ENCODE results near the gene ST3GAL3. TPM values are rescaled to one million over a fixed set of nuclear protein-coding genes. Genes with fewer than 3 reads are reported as not detected.

ST3GAL3 gene
- total and polyA plus RNA-seq, 2 experiments from 2014 or later: 4.5 to 7.0 TPM

DNA sequence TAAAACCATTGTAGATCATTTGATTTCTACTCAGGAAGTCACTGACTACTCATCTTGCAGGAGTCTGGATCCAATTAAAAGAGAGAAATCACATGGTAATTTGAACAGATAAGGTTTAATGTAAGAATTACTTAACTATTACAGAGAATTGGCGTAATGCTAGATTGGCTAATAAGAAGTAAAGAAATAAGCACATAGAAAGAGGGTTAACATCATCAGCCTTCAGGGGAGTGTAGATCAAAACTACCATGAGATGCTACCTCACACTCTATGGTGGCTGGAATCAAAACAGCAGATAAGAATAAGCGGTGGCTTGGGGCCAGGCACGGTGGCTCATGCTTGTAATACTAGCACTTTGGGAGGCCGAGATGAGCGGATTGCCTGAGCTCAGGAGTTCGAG, 11.7 kb downstream of the ST3GAL3 start:
- no peak overlapping the region for H3K27ac Mint-ChIP-seq
- no peaks in the 10 kb centered on the region for H3K9me3 Mint-ChIP-seq
- Histone ChIP-seq H3K4me3 (no peak overlapping the region), H4K20me1 (replicated peaks; ENCODE audit: insufficient read depth) (no peaks in the 10 kb centered on the region; the same call in none of the 2 replicates), H2AFZ (no peak overlapping the region), H3K27me3 (ENCODE audit: insufficient read depth) (no peaks in the 10 kb centered on the region), H3K4me1 (ENCODE audit: insufficient read depth) (no peaks in the 10 kb centered on the region), H3K4me2 (no peak overlapping the region), H3F3A (replicated peaks; ENCODE audit: low read depth) (no peaks in the 10 kb centered on the region), H3K9me2 (ENCODE audit: insufficient read depth) (peaks cover 4% of the 10 kb centered on the region; the same call in 1 of the 2 replicates), H3K27ac (ENCODE audit: low read depth) (no peak overlapping the region), H3K79me2 (replicated peaks; ENCODE audit: insufficient read depth) (0 out of 2 replicates have a peak, but pooled peaks cover 2% of the 10 kb centered on the region), H3K36me3 (ENCODE audit: insufficient read depth) (no peaks in the 10 kb centered on the region)
- H3K4me3 Mint-ChIP-seq: no peak overlapping the region
- H3K4me1 Mint-ChIP-seq: peaks cover 7% of the 10 kb centered on the region
- DNase-seq (ENCODE audit: low spot score) (no peak), ATAC-seq (no peak)
- H3K27me3 Mint-ChIP-seq (ENCODE audit: insufficient read depth, low read depth, poor library complexity): peaks cover 2% of the 10 kb centered on the region
- TF ChIP-seq ZNF331 (CRISPR knock-in tag; IDR thresholded peaks at IDR 0.05; ENCODE audit: low read depth) (no peak), POLR2AphosphoS5 (IDR thresholded peaks at IDR 0.05; ENCODE audit: low read depth) (no peak), CREB1 (CRISPR knock-in tag; IDR thresholded peaks at IDR 0.05; ENCODE audit: low read depth) (no peak), JUNB (IDR thresholded peaks at IDR 0.05; ENCODE audit: unreplicated experiment) (no peak), ZNF114 (CRISPR knock-in tag; IDR thresholded peaks at IDR 0.05) (no peak), EZH2 (IDR thresholded peaks at IDR 0.05; ENCODE audit: low read depth, unreplicated experiment) (no peak), STAT1 (IDR thresholded peaks at IDR 0.05; ENCODE audit: unreplicated experiment) (no peak), NANOG (IDR thresholded peaks at IDR 0.05; ENCODE audit: borderline replicate concordance) (no peak), EZH2phosphoT487 (IDR thresholded peaks at IDR 0.05; ENCODE audit: unreplicated experiment) (no peak)
- TF ChIP-seq, protein P1, sequence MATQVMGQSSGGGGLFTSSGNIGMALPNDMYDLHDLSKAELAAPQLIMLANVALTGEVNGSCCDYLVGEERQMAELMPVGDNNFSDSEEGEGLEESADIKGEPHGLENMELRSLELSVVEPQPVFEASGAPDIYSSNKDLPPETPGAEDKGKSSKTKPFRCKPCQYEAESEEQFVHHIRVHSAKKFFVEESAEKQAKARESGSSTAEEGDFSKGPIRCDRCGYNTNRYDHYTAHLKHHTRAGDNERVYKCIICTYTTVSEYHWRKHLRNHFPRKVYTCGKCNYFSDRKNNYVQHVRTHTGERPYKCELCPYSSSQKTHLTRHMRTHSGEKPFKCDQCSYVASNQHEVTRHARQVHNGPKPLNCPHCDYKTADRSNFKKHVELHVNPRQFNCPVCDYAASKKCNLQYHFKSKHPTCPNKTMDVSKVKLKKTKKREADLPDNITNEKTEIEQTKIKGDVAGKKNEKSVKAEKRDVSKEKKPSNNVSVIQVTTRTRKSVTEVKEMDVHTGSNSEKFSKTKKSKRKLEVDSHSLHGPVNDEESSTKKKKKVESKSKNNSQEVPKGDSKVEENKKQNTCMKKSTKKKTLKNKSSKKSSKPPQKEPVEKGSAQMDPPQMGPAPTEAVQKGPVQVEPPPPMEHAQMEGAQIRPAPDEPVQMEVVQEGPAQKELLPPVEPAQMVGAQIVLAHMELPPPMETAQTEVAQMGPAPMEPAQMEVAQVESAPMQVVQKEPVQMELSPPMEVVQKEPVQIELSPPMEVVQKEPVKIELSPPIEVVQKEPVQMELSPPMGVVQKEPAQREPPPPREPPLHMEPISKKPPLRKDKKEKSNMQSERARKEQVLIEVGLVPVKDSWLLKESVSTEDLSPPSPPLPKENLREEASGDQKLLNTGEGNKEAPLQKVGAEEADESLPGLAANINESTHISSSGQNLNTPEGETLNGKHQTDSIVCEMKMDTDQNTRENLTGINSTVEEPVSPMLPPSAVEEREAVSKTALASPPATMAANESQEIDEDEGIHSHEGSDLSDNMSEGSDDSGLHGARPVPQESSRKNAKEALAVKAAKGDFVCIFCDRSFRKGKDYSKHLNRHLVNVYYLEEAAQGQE (IDR thresholded peaks at IDR 0.05; ENCODE audit: unreplicated experiment): no peak
- TF ChIP-seq, protein P2, sequence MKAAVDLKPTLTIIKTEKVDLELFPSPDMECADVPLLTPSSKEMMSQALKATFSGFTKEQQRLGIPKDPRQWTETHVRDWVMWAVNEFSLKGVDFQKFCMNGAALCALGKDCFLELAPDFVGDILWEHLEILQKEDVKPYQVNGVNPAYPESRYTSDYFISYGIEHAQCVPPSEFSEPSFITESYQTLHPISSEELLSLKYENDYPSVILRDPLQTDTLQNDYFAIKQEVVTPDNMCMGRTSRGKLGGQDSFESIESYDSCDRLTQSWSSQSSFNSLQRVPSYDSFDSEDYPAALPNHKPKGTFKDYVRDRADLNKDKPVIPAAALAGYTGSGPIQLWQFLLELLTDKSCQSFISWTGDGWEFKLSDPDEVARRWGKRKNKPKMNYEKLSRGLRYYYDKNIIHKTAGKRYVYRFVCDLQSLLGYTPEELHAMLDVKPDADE (IDR thresholded peaks at IDR 0.05): no peak
- TF ChIP-seq, protein P3, sequence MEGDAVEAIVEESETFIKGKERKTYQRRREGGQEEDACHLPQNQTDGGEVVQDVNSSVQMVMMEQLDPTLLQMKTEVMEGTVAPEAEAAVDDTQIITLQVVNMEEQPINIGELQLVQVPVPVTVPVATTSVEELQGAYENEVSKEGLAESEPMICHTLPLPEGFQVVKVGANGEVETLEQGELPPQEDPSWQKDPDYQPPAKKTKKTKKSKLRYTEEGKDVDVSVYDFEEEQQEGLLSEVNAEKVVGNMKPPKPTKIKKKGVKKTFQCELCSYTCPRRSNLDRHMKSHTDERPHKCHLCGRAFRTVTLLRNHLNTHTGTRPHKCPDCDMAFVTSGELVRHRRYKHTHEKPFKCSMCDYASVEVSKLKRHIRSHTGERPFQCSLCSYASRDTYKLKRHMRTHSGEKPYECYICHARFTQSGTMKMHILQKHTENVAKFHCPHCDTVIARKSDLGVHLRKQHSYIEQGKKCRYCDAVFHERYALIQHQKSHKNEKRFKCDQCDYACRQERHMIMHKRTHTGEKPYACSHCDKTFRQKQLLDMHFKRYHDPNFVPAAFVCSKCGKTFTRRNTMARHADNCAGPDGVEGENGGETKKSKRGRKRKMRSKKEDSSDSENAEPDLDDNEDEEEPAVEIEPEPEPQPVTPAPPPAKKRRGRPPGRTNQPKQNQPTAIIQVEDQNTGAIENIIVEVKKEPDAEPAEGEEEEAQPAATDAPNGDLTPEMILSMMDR (conservative IDR thresholded peaks at IDR 0.05; ENCODE audit: low read depth in 2 of 2): no peak
- TF ChIP-seq, protein P4, sequence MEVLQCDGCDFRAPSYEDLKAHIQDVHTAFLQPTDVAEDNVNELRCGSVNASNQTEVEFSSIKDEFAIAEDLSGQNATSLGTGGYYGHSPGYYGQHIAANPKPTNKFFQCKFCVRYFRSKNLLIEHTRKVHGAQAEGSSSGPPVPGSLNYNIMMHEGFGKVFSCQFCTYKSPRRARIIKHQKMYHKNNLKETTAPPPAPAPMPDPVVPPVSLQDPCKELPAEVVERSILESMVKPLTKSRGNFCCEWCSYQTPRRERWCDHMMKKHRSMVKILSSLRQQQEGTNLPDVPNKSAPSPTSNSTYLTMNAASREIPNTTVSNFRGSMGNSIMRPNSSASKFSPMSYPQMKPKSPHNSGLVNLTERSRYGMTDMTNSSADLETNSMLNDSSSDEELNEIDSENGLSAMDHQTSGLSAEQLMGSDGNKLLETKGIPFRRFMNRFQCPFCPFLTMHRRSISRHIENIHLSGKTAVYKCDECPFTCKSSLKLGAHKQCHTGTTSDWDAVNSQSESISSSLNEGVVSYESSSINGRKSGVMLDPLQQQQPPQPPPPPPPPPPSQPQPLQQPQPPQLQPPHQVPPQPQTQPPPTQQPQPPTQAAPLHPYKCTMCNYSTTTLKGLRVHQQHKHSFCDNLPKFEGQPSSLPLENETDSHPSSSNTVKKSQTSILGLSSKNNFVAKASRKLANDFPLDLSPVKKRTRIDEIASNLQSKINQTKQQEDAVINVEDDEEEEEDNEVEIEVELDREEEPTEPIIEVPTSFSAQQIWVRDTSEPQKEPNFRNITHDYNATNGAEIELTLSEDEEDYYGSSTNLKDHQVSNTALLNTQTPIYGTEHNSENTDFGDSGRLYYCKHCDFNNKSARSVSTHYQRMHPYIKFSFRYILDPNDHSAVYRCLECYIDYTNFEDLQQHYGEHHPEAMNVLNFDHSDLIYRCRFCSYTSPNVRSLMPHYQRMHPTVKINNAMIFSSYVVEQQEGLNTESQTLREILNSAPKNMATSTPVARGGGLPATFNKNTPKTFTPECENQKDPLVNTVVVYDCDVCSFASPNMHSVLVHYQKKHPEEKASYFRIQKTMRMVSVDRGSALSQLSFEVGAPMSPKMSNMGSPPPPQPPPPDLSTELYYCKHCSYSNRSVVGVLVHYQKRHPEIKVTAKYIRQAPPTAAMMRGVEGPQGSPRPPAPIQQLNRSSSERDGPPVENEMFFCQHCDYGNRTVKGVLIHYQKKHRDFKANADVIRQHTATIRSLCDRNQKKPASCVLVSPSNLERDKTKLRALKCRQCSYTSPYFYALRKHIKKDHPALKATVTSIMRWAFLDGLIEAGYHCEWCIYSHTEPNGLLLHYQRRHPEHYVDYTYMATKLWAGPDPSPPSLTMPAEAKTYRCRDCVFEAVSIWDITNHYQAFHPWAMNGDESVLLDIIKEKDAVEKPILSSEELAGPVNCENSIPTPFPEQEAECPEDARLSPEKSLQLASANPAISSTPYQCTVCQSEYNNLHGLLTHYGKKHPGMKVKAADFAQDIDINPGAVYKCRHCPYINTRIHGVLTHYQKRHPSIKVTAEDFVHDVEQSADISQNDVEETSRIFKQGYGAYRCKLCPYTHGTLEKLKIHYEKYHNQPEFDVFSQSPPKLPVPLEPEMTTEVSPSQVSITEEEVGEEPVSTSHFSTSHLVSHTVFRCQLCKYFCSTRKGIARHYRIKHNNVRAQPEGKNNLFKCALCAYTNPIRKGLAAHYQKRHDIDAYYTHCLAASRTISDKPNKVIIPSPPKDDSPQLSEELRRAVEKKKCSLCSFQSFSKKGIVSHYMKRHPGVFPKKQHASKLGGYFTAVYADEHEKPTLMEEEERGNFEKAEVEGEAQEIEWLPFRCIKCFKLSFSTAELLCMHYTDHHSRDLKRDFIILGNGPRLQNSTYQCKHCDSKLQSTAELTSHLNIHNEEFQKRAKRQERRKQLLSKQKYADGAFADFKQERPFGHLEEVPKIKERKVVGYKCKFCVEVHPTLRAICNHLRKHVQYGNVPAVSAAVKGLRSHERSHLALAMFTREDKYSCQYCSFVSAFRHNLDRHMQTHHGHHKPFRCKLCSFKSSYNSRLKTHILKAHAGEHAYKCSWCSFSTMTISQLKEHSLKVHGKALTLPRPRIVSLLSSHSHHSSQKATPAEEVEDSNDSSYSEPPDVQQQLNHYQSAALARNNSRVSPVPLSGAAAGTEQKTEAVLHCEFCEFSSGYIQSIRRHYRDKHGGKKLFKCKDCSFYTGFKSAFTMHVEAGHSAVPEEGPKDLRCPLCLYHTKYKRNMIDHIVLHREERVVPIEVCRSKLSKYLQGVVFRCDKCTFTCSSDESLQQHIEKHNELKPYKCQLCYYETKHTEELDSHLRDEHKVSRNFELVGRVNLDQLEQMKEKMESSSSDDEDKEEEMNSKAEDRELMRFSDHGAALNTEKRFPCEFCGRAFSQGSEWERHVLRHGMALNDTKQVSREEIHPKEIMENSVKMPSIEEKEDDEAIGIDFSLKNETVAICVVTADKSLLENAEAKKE (CRISPR knock-in tag; IDR thresholded peaks at IDR 0.05): no peak
- no peaks in the 10 kb centered on the region for H3K36me3 Mint-ChIP-seq (ENCODE audit: low read depth)

Measured in GM23338 (cell line).